ENCODE results near the gene RORC. TPM values are rescaled to one million over a fixed set of nuclear protein-coding genes. Genes with fewer than 3 reads are reported as not detected.
A peak's percentile ranks its signal among the peaks of the same experiment; 100 is the strongest.

The RORC gene
- total RNA-seq, 1 donor from 2014 or later = 0.17 TPM

DNA sequence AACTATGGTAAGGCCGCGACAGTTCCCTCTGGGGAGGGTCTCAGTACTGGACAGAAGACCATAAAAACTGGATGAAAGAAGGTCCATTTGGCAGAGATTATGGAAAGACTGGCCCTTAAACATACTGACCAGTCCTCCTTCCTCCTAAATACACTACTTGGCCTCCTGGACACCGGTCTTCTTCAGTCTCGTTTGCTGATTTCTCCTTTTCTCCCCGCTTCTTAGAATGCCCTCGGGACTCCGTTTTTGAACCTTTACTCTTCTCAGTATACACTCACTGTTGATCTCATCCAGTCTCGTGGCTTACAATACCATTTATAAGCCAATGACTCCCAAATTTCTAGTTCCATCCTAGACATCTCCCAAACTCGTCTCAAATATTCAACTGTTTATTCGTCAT lies 67.6 kb downstream of the RORC start:
- Histone ChIP-seq H3K27me3 (ENCODE audit: control insufficient read depth, insufficient read depth, low read length) (no peaks in the 10 kb centered on the region), H3K4me3 (ENCODE audit: low read depth, low read length) (peak overlapping the region; percentile 84), H3K36me3 (ENCODE audit: control insufficient read depth, insufficient read depth, low read length) (peaks cover 1% of the 10 kb centered on the region)
- no peak for DNase-seq (ENCODE audit: low read depth)
- TF ChIP-seq, protein P1, sequence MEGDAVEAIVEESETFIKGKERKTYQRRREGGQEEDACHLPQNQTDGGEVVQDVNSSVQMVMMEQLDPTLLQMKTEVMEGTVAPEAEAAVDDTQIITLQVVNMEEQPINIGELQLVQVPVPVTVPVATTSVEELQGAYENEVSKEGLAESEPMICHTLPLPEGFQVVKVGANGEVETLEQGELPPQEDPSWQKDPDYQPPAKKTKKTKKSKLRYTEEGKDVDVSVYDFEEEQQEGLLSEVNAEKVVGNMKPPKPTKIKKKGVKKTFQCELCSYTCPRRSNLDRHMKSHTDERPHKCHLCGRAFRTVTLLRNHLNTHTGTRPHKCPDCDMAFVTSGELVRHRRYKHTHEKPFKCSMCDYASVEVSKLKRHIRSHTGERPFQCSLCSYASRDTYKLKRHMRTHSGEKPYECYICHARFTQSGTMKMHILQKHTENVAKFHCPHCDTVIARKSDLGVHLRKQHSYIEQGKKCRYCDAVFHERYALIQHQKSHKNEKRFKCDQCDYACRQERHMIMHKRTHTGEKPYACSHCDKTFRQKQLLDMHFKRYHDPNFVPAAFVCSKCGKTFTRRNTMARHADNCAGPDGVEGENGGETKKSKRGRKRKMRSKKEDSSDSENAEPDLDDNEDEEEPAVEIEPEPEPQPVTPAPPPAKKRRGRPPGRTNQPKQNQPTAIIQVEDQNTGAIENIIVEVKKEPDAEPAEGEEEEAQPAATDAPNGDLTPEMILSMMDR (IDR thresholded peaks at IDR 0.05; ENCODE audit: insufficient read depth, low read length, poor library complexity, severe bottlenecking) = no peak

DNA sequence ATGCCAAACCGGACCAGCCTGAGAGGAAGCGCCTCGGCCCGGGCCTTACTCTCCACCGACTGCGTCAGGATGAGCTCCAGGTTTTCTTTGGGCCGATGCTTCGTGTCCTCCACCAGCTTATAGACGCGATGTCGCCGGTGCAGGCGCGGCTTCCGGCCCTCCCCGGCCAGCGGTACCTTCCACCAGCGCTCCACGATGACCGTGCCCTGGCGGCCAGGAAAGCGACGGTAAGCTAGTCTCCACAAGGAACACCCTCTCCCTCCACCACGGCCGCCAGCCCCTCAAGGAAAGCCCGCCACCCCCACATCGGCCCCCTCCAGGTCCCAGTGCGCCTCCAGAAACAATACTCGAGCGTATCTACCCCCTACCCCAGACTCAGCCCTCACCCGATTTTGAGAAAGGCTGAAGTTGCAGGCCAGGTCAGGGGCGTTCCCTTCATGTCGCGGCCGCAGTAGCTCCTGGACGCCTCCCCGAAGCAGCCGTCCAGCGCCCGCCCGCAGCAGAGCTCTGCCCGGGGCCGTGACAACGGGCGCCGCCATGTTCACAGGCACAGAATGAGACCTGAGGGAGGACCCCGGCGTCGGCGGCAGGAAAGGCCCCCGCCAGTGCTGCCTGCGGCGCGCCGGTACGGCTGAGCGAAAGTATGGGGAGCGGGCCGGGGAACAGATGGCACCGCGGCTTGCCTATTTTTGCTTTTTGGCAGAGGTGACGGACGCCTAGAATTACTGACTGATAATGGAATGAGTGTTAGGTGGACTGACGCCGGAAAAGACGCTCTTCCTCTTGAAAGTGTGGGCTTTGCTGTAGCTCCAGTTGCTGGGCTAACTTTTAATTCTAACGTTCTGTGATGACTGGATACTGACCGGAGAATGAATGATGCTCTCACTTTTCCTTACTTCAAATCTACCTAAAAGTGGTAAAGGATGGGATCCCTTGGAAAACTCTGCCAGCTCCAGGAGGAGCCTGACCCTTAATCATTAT lies 68.4 kb downstream of the RORC start, which contains the start of gene MRPL9:
MRPL9 (minus strand) TSS at position 556 of the 981 bp plus-strand sequence; CDS start at position 539, 17 bp downstream.
- peaks cover 1% of the 10 kb centered on the region for H3K36me3 ChIP-seq (ENCODE audit: control insufficient read depth, insufficient read depth, low read length)
- peak; percentile 21 for DNase-seq (ENCODE audit: low read depth)
- TF ChIP-seq, protein P1 (IDR thresholded peaks at IDR 0.05; ENCODE audit: insufficient read depth, low read length, poor library complexity, severe bottlenecking) = no peak
- H3K4me3 ChIP-seq (ENCODE audit: low read depth, low read length) = peak within 1 kb of the TSS; percentile 84
- no peaks in the 10 kb centered on the region for H3K27me3 ChIP-seq (ENCODE audit: control insufficient read depth, insufficient read depth, low read length)

DNA sequence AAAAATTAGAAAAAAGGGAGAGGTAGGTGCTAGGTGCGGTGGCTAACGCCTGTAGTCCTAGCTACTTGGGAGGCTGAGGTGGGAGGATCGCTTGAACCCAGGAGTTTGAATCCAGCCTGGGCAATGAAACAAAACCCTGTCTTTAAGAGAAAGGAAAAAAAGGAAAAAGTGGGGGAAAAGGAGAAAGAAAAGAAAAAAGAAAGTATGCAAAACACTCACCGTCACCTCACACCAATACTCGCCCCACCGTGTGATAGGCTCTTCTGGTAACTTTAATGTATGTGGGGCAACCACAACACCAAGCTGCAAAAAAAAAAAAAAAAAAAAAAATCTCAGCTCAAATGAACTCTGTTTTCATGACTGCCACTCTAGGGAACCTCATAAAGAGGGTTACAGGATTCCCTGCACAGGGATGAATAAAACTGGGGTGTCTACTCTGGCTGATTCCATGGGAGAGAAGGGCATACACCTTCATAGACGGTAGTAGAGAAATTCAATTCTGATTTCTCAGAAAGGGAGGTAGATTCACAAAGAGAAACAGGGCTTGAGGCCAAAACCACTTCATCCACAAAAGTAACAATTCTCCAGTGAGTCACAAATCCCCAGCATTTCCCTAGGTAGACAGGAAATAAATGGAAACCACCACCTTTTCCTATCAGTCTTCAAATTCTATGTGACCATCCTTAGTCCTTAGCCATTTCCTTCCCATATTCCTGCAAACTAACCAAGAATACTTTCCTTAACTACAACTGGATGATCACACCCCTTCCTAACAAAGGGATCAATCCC lies 70.8 kb downstream of the RORC start:
- DNase-seq (ENCODE audit: low read depth) = no peak
- TF ChIP-seq, protein P1 (IDR thresholded peaks at IDR 0.05; ENCODE audit: insufficient read depth, low read length, poor library complexity, severe bottlenecking) = no peak
- H3K36me3 ChIP-seq (ENCODE audit: control insufficient read depth, insufficient read depth, low read length) = peaks cover 1% of the 10 kb centered on the region
- no peaks in the 10 kb centered on the region for H3K27me3 ChIP-seq (ENCODE audit: control insufficient read depth, insufficient read depth, low read length)
- no peak overlapping the region for H3K4me3 ChIP-seq (ENCODE audit: low read depth, low read length)

DNA sequence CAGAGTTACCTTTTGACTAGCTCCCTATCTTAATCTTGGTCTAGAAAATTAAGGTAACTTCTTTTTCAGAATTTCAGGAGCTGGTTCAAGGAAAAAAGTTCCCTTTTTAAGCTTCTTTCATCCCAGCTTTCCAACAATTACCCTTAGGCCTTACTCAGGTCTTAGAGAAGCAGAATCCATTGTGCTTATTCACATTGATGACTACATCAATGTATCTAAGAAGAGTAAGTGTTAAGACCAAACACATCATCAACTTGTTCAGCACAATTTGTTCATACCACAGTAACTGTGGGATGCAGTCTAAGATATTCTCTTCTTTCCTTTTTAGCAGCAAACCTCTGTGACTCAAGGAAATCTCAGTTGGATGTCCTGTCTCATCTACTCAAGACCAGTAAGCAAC lies 72.4 kb downstream of the RORC start:
- Histone ChIP-seq H3K36me3 (ENCODE audit: control insufficient read depth, insufficient read depth, low read length) (peaks cover 1% of the 10 kb centered on the region), H3K27me3 (ENCODE audit: control insufficient read depth, insufficient read depth, low read length) (no peaks in the 10 kb centered on the region), H3K4me3 (ENCODE audit: low read depth, low read length) (no peak overlapping the region)
- DNase-seq (ENCODE audit: low read depth) = no peak
- TF ChIP-seq, protein P1 (IDR thresholded peaks at IDR 0.05; ENCODE audit: insufficient read depth, low read length, poor library complexity, severe bottlenecking) = no peak

DNA sequence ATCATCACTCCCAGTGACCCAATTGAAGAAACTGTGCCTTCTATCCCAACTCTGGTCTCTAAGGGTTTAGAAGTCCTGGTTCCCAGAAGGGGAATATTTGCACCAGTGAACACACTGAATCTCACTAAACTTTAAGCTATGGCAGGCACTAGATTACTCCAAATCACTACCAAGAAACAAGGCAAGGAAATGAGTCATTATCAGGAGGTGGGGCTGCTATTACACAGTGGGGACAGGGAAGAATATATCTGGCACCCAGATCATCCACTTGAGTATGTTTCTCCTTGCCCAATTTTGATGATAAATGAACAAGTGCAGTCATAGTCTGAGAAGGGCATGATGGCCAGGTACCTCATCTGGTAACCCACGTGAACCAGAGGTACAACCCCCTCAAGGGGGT lies 75.3 kb downstream of the RORC start:
- no peaks in the 10 kb centered on the region for H3K36me3 ChIP-seq (ENCODE audit: control insufficient read depth, insufficient read depth, low read length)
- TF ChIP-seq, protein P1 (IDR thresholded peaks at IDR 0.05; ENCODE audit: insufficient read depth, low read length, poor library complexity, severe bottlenecking) = no peak
- no peak overlapping the region for H3K4me3 ChIP-seq (ENCODE audit: low read depth, low read length)
- no peaks in the 10 kb centered on the region for H3K27me3 ChIP-seq (ENCODE audit: control insufficient read depth, insufficient read depth, low read length)
- DNase-seq (ENCODE audit: low read depth) = no peak

Other genes with a start within 250 kb of the RORC start
- gene SNX27, start 219.8 kb downstream of the RORC start, total RNA-seq = 18.1 and 18.8 TPM in 2 replicates
- not detected in 2 replicates for gene CELF3, start 115.0 kb downstream of the RORC start, total RNA-seq
- not detected in 2 replicates for gene RIIAD1, start 110.3 kb downstream of the RORC start, total RNA-seq
- gene MRPL9, start 68.3 kb downstream of the RORC start, total RNA-seq = 92.1 and 119 TPM in 2 replicates
- 12.0 and 14.7 TPM in 2 replicates for gene TDRKH, start 41.3 kb downstream of the RORC start, total RNA-seq
- not detected in 2 replicates for gene LINGO4, start 26.4 kb downstream of the RORC start, total RNA-seq
- gene C2CD4D, start 8.0 kb upstream of the RORC start, total RNA-seq = 0.55 and 1.3 TPM in 2 replicates
- gene THEM5, start 21.9 kb upstream of the RORC start, total RNA-seq = not detected in 2 replicates
- 15.4 and 21.7 TPM in 2 replicates for gene THEM4, start 77.7 kb upstream of the RORC start, total RNA-seq
- 207 and 230 TPM in 2 replicates for gene S100A10, start 162.1 kb upstream of the RORC start, total RNA-seq
- gene S100A11, start 205.2 kb upstream of the RORC start, total RNA-seq = 826 and 967 TPM in 2 replicates